GM08714 (cell line): ENCODE results near the gene HCFC1.

Experiments used
- H3K4me3 ChIP-seq: fragments of 200-500 bp; sonication (Bioruptor generic); 2 replicates; pipeline ENCODE4 v1.5.1; 2014; ENCODE audit warnings: mild to moderate bottlenecking, low read length, inconsistent platforms
- ZNF274 ChIP-seq: IDR thresholded peaks from 2 replicates; pipeline ENCODE4 v1.6.1; 2012; ENCODE audit warnings: mild to moderate bottlenecking, low read depth, low read length

The HCFC1 gene

GRCh38 chrX:153926858-153927671, 44.6 kb downstream of the HCFC1 start:
- H3K4me3 ChIP-seq = peak overlapping the region; percentile 55; the same call in 1 of the 2 replicates
- no peak for TF ChIP-seq ZNF274

GRCh38 chrX:153926552-153926857, 45.1 kb downstream of the HCFC1 start:
- TF ChIP-seq ZNF274 = no peak
- peak overlapping the region; percentile 74; the same call in 1 of the 2 replicates for H3K4me3 ChIP-seq

- H3K4me3 ChIP-seq = peak within 1 kb of the TSS; percentile 74
- TF ChIP-seq ZNF274 = no peak
Observed at GRCh38 chrX:153925739-153926551, 45.7 kb downstream of the HCFC1 start, which contains the start of gene ARHGAP4. Gene ARHGAP4 (minus strand): TSS chrX:153926264. CDS start chrX:153926202, 62 bp downstream.

- no peak for TF ChIP-seq ZNF274
- H3K4me3 ChIP-seq = peak overlapping the region; percentile 74; the same call in 1 of the 2 replicates
Observed at GRCh38 chrX:153925387-153925738, 46.3 kb downstream of the HCFC1 start.

- H3K4me3 ChIP-seq = peak overlapping the region; percentile 74; the same call in 1 of the 2 replicates
Observed at GRCh38 chrX:153924149-153924861, 47.3 kb downstream of the HCFC1 start.

GRCh38 chrX:153922932-153923857, 48.4 kb downstream of the HCFC1 start:
- TF ChIP-seq ZNF274 = no peak
- H3K4me3 ChIP-seq = no peak overlapping the region; the same call in 1 of the 2 replicates

More at GRCh38 chrX:153924149-153924861, 47.3 kb downstream of the HCFC1 start:
- no peak for TF ChIP-seq ZNF274

GRCh38 chrX:153921511-153922446, 49.8 kb downstream of the HCFC1 start:
- no peak overlapping the region for H3K4me3 ChIP-seq
- no peak for TF ChIP-seq ZNF274

- no peak overlapping the region for H3K4me3 ChIP-seq
- TF ChIP-seq ZNF274 = no peak
Observed at GRCh38 chrX:153921070-153921469, 50.5 kb downstream of the HCFC1 start.

- no peak for TF ChIP-seq ZNF274
- no peak overlapping the region for H3K4me3 ChIP-seq
Observed at GRCh38 chrX:153920546-153920945, 51.1 kb downstream of the HCFC1 start.

GRCh38 chrX:153919281-153919680, 52.3 kb downstream of the HCFC1 start:
- TF ChIP-seq ZNF274 = no peak
- H3K4me3 ChIP-seq = no peak overlapping the region

- H3K4me3 ChIP-seq = no peak overlapping the region
- TF ChIP-seq ZNF274 = no peak
Observed at GRCh38 chrX:153917869-153918268, 53.7 kb downstream of the HCFC1 start.

GRCh38 chrX:153913701-153914100, 57.9 kb downstream of the HCFC1 start:
- TF ChIP-seq ZNF274 = no peak
- H3K4me3 ChIP-seq = no peak overlapping the region
